ENCODE results near the gene NAALADL2.
"Not testable (repeated sequence)": the region's sequence is repeated elsewhere in the genome, so short reads cannot be mapped to it uniquely, and the experiment has no call there.

Gene NAALADL2

DNA sequence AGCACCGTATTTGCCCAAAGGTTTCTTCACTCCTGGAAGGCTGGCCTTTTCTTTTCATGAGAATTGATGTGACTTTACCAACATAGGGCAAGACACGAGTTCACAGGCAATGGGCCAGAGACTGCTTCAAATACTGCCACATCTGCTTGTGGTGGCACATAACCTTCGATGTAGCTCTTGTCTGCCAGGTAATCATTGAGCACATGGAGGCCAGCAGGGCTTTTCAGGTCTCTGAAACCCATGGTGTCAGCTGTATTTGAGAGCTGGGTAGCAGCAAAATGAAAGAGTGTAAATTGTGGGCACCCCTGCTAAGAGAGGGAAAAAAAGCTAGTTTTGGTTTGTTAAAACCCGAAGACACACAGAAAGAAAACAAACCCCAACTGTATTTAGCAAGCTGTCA, 200.7 kb downstream of the NAALADL2 start:
- 88 to 94% methylated on average over 3 to 4 of the region's 4 CpGs for WGBS, 2 experiments
- no peaks in the 10 kb centered on the region for H3K27me3 ChIP-seq (ENCODE audit: control insufficient read depth, insufficient read depth, low read length, poor library complexity, severe bottlenecking)
- H3K4me1 ChIP-seq (ENCODE audit: control insufficient read depth, insufficient read depth, low read length), result no peaks in the 10 kb centered on the region
- no peak overlapping the region for H3K4me3 ChIP-seq (ENCODE audit: insufficient read depth, low read depth, low read length)
- H3K9me3 ChIP-seq (ENCODE audit: control insufficient read depth, low read length), result no peaks in the 10 kb centered on the region
- no peaks in the 10 kb centered on the region for H3K36me3 ChIP-seq (ENCODE audit: control insufficient read depth, insufficient read depth, low read length)
- no peak overlapping the region for H3K27ac ChIP-seq (ENCODE audit: insufficient read depth, low read depth, low read length, poor library complexity, severe bottlenecking)

DNA sequence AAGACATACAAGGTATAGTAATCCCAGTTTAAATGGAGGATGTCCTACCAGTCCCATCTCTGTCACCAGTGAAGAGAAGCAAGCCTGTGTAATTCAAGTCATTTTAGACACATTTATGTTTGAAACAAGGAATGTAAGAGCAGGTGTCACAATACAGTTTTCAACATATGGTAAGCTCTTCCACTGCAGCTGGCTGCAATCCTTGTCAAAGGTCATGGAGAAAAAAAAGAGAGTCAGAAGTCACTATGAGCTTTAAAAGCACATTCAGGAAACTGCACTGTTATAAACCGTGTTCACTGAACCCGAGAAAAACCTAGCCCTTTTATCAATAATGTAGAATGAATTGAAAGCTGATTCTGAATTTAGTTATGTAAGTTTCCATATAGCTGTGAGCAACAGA, 206.4 kb downstream of the NAALADL2 start:
- Histone ChIP-seq H3K4me3 (ENCODE audit: insufficient read depth, low read depth, low read length) (no peak overlapping the region), H3K4me1 (ENCODE audit: control insufficient read depth, insufficient read depth, low read length) (no peaks in the 10 kb centered on the region), H3K27me3 (ENCODE audit: control insufficient read depth, insufficient read depth, low read length, poor library complexity, severe bottlenecking) (no peaks in the 10 kb centered on the region), H3K36me3 (ENCODE audit: control insufficient read depth, insufficient read depth, low read length) (no peaks in the 10 kb centered on the region), H3K27ac (ENCODE audit: insufficient read depth, low read depth, low read length, poor library complexity, severe bottlenecking) (no peak overlapping the region), H3K9me3 (ENCODE audit: control insufficient read depth, low read length) (no peaks in the 10 kb centered on the region)
- WGBS, 2 experiments, result 85 to 94% methylated on average over 2 of the region's 2 CpGs

DNA sequence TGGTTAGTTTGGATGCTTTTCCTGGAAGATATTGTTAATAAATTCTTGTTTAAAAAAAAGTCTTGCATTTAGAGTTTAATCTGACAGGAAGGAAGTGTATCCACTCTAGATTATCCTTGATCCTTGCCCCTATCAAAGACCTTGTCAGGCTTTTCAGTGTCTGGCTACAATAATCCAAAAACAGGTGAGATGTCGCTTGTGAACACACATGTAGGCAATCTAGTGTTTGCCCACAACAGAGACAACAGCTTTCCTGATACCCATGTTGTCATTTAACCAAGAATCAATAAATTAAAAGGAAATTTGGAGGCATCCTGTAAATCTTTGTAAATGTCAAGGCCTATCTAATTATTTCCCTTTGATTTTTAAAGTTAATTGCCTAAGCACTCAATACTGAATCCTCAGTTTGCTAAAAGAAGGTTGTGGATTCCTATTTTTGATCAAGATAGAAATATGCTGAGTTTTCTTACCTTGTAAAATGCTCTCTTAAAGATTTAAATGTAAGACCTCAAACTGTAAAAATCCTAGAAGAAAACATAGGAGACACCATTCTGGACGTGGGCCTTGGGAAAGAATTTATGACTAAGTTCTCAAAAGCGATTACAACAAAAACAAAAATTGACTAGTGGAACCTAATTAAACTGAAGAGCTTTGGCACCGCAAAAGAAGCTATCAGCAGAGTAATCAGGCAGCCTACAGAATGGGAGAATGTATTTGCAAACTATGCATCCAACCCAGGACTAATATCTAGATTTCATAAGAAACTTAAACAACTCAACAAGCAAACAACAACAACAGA, 207.7 kb downstream of the NAALADL2 start:
- Histone ChIP-seq H3K27ac (ENCODE audit: insufficient read depth, low read depth, low read length, poor library complexity, severe bottlenecking) (no peak overlapping the region), H3K4me3 (ENCODE audit: insufficient read depth, low read depth, low read length) (no peak overlapping the region), H3K4me1 (ENCODE audit: control insufficient read depth, insufficient read depth, low read length) (no peaks in the 10 kb centered on the region), H3K27me3 (ENCODE audit: control insufficient read depth, insufficient read depth, low read length, poor library complexity, severe bottlenecking) (no peaks in the 10 kb centered on the region), H3K9me3 (ENCODE audit: control insufficient read depth, low read length) (no peaks in the 10 kb centered on the region), H3K36me3 (ENCODE audit: control insufficient read depth, insufficient read depth, low read length) (no peaks in the 10 kb centered on the region)
- WGBS, 2 experiments, result 92 to 96% methylated on average over 4 of the region's 4 CpGs

DNA sequence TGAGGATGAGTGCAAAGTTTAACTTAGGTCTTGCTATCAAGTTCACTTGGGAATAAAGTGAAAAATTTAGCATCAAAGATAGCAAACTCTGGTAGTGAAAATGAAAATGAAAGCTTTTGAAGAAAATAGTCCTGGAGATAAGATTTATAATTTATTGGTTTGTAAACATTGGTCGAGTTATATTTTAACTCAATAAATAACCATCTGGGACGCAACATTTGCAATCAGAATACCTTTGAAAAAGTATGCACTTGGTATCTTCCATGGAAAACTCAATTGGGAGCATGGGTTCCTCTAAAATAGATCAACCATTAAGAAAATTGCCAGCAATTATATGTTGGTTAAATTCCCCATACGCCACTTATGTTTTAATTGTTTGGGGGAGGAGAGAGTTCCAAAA, 209.5 kb downstream of the NAALADL2 start:
- no peaks in the 10 kb centered on the region for H3K27me3 ChIP-seq (ENCODE audit: control insufficient read depth, insufficient read depth, low read length, poor library complexity, severe bottlenecking)
- no peaks in the 10 kb centered on the region for H3K9me3 ChIP-seq (ENCODE audit: control insufficient read depth, low read length)
- no peaks in the 10 kb centered on the region for H3K36me3 ChIP-seq (ENCODE audit: control insufficient read depth, insufficient read depth, low read length)
- no peak overlapping the region for H3K27ac ChIP-seq (ENCODE audit: insufficient read depth, low read depth, low read length, poor library complexity, severe bottlenecking)
- H3K4me3 ChIP-seq (ENCODE audit: insufficient read depth, low read depth, low read length), result no peak overlapping the region
- no peaks in the 10 kb centered on the region for H3K4me1 ChIP-seq (ENCODE audit: control insufficient read depth, insufficient read depth, low read length)
- WGBS, 2 experiments, result 93 to 100% methylated on average over 2 of the region's 3 CpGs

DNA sequence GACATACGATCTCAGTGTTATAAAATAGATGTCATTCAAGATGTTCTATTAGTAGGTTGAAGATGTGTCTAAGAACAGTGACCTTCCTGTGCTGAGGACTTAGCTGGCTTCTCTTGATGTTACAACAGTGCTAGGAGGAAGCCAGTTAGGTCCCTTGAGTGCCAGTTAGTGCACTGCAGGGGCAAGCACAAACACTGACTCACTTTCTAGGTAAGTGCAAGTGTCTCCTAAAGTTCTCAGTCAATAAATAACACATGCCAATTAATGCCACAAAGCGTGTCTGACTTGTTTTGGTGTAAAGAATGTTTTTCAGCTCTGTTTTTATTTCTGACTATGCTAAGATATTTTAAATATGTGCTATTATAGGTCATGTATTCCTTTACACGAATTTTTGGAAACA, 211.8 kb downstream of the NAALADL2 start:
- no peaks in the 10 kb centered on the region for H3K9me3 ChIP-seq (ENCODE audit: control insufficient read depth, low read length)
- H3K27ac ChIP-seq (ENCODE audit: insufficient read depth, low read depth, low read length, poor library complexity, severe bottlenecking), result no peak overlapping the region
- no peaks in the 10 kb centered on the region for H3K4me1 ChIP-seq (ENCODE audit: control insufficient read depth, insufficient read depth, low read length)
- no peak overlapping the region for H3K4me3 ChIP-seq (ENCODE audit: insufficient read depth, low read depth, low read length)
- no peaks in the 10 kb centered on the region for H3K36me3 ChIP-seq (ENCODE audit: control insufficient read depth, insufficient read depth, low read length)
- WGBS, 2 experiments, result 98 to 100% methylated on average over 1 to 2 of the region's 3 CpGs
- H3K27me3 ChIP-seq (ENCODE audit: control insufficient read depth, insufficient read depth, low read length, poor library complexity, severe bottlenecking), result no peaks in the 10 kb centered on the region

DNA sequence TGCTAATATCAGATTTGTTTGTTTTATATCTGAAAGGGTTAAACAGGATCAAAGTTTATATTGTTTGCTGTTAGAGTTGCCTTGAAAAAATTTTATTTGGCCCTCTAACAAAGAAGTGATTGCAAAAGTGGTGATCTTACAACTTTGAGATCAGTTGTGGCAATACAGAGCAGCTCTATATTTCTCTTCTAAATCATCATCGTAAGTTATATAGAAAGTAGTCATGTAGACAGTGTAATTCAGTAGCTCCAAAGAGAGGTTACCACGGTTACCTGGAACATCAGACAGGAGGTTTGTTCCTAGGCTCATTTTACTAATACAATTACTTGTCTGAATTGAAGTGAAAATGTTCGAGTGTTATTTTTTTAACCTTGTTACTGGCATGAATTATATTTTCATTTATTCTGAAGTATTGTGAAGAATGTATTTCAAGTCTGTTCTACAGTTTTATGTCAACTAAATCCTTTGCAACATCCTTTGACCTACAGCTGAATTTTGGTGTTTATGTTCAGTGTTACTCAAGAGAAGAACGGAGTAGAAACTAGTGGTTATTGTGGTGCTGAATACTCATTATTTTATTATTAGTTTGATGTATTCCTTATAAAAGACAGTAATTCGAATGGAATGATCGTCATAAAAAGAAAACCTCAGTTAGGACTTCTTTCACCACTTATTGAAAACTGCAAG, 214.2 kb downstream of the NAALADL2 start:
- H3K27me3 ChIP-seq (ENCODE audit: control insufficient read depth, insufficient read depth, low read length, poor library complexity, severe bottlenecking), result no peaks in the 10 kb centered on the region
- no peaks in the 10 kb centered on the region for H3K9me3 ChIP-seq (ENCODE audit: control insufficient read depth, low read length)
- no peak overlapping the region for H3K27ac ChIP-seq (ENCODE audit: insufficient read depth, low read depth, low read length, poor library complexity, severe bottlenecking)
- H3K4me1 ChIP-seq (ENCODE audit: control insufficient read depth, insufficient read depth, low read length), result no peaks in the 10 kb centered on the region
- no peak overlapping the region for H3K4me3 ChIP-seq (ENCODE audit: insufficient read depth, low read depth, low read length)
- no peaks in the 10 kb centered on the region for H3K36me3 ChIP-seq (ENCODE audit: control insufficient read depth, insufficient read depth, low read length)
- WGBS, 2 experiments, result 92% methylated on average over 2 to 5 of the region's 6 CpGs

DNA sequence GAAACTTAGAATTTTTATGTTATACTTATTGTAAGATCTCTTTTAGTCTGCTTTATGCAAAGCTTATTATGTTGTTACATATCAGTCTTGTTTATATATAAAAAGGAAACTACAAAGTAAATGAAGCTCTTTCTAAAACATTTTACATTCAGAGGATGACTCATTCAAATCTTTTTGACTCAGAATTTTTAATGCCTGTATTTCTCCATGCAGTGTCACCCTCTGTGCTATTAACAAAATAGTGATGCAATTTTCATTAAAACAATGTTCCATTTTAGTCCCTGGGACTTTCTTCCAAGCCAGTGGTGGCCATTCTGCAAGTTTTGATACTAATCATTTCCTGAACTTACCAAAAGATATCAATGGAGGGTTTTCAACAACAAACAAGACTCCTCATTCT, 216.1 kb downstream of the NAALADL2 start:
- Histone ChIP-seq H3K27me3 (ENCODE audit: control insufficient read depth, insufficient read depth, low read length, poor library complexity, severe bottlenecking) (no peaks in the 10 kb centered on the region), H3K4me1 (ENCODE audit: control insufficient read depth, insufficient read depth, low read length) (no peaks in the 10 kb centered on the region), H3K27ac (ENCODE audit: insufficient read depth, low read depth, low read length, poor library complexity, severe bottlenecking) (no peak overlapping the region), H3K9me3 (ENCODE audit: control insufficient read depth, low read length) (no peaks in the 10 kb centered on the region), H3K4me3 (ENCODE audit: insufficient read depth, low read depth, low read length) (no peak overlapping the region), H3K36me3 (ENCODE audit: control insufficient read depth, insufficient read depth, low read length) (no peaks in the 10 kb centered on the region)

DNA sequence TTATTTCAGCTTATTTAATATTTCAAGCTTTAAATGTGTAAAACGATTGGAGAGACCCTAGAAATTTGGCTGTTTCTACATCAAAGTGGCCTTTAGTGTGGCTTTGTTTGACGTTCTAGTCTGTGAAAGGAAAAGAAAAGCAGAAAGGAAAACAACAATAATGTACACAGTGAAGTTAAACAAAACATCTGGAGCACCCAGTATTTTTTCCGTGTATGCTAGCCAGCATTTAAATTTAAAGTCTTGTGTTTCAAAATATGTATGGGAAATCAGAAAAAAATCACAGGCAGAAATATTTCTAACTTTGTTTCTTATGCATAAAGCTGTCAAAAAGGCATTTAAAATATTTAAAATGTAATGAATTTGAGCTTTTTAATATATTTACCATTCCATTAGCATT, 218.1 kb downstream of the NAALADL2 start:
- Histone ChIP-seq H3K27ac (ENCODE audit: insufficient read depth, low read depth, low read length, poor library complexity, severe bottlenecking) (no peak overlapping the region), H3K27me3 (ENCODE audit: control insufficient read depth, insufficient read depth, low read length, poor library complexity, severe bottlenecking) (no peaks in the 10 kb centered on the region), H3K36me3 (ENCODE audit: control insufficient read depth, insufficient read depth, low read length) (no peaks in the 10 kb centered on the region), H3K9me3 (ENCODE audit: control insufficient read depth, low read length) (no peaks in the 10 kb centered on the region), H3K4me3 (ENCODE audit: insufficient read depth, low read depth, low read length) (no peak overlapping the region), H3K4me1 (ENCODE audit: control insufficient read depth, insufficient read depth, low read length) (no peaks in the 10 kb centered on the region)
- 82 to 83% methylated on average over 1 to 2 of the region's 3 CpGs for WGBS, 2 experiments

DNA sequence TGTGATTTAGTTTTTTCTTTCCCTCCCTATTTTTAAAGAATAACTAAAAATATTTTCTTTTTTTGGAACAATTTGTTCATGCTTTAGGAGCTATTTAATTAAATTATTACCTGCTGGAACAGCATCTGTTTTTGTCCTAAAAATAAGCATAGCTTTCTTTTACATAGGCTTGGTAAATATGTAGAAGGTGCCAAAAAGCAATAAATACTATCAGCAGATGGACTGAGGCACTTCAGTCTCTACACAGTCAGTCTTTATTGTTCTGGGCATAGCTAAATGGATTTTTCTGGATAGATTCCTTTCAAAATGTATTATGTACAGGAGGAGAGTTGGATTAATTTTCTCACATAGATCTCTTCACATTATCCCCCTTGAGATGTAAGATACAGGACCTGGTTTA, 223.5 kb downstream of the NAALADL2 start:
- H3K4me1 ChIP-seq (ENCODE audit: control insufficient read depth, insufficient read depth, low read length), result no peaks in the 10 kb centered on the region
- H3K36me3 ChIP-seq (ENCODE audit: control insufficient read depth, insufficient read depth, low read length), result no peaks in the 10 kb centered on the region
- H3K27me3 ChIP-seq (ENCODE audit: control insufficient read depth, insufficient read depth, low read length, poor library complexity, severe bottlenecking), result no peaks in the 10 kb centered on the region
- H3K4me3 ChIP-seq (ENCODE audit: insufficient read depth, low read depth, low read length), result no peak overlapping the region
- H3K9me3 ChIP-seq (ENCODE audit: control insufficient read depth, low read length), result no peaks in the 10 kb centered on the region
- no peak overlapping the region for H3K27ac ChIP-seq (ENCODE audit: insufficient read depth, low read depth, low read length, poor library complexity, severe bottlenecking)

DNA sequence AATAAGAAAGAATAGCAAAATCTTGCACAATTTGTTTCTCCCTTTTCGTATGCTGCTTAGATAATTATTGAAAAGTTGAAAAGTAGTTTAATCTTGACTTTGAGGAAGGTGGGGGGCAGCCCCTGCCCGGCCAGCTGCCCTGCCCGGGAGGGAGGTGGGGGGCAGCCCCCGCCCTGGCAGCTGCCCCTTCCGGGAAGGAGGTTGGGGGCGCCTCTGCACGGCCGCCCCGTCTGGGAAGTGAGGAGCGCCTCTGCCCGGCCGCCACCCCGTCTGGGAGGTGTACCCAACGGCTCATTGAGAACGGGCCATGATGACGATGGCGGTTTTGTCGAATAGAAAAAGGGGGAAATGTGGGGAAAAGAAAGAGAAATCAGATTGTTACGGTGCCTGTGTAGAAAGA, 228.0 kb downstream of the NAALADL2 start:
- 85 to 87% methylated on average over 13 to 18 of the region's 19 CpGs for WGBS, 2 experiments
- not testable (repeated sequence) for H3K27ac ChIP-seq (ENCODE audit: insufficient read depth, low read depth, low read length, poor library complexity, severe bottlenecking); H3K36me3 ChIP-seq (ENCODE audit: control insufficient read depth, insufficient read depth, low read length); H3K4me1 ChIP-seq (ENCODE audit: control insufficient read depth, insufficient read depth, low read length); H3K4me3 ChIP-seq (ENCODE audit: insufficient read depth, low read depth, low read length); H3K27me3 ChIP-seq (ENCODE audit: control insufficient read depth, insufficient read depth, low read length, poor library complexity, severe bottlenecking); H3K9me3 ChIP-seq (ENCODE audit: control insufficient read depth, low read length)
